Activated CD4-positive, alpha-beta T cell treated with anti-CD3 and anti-CD28 coated beads for 1 hour (primary cell): ENCODE results near the gene OR8S1.
"Not testable (repeated sequence)": the region's sequence is repeated elsewhere in the genome, so short reads cannot be mapped to it uniquely, and the experiment has no call there.

ENCODE experiments used
- DNase-seq: peaks from one replicate; pipeline ENCODE4 v3.0.0-alpha.2; 2020

The OR8S1 gene

DNA sequence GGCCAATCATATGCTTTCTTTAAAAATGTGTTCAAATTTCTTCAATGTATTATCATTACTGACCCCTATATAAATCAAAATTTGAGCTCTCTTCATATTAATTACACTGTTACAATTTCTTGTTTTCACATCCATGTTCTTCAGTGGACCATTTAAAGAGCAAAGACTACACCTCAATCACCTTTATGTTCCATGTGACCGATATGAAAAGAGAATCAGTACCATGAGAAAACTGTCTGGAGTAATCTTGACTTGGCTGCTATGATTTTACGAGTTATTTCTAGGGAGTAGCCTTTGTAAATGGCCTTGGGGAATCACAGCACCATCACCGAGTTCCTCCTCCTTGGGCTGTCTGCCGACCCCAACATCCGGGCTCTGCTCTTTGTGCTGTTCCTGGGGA, at the start of gene OR8S1:
Gene OR8S1, plus strand, starts transcription at position 301 of the 400 bp plus-strand sequence. Its CDS starts 0 bp downstream, at position 301.
- DNase-seq: no peak

- DNase-seq: no peak
These were observed 43.2 kb upstream of the OR8S1 start, which contains the start of gene C12orf54 for GRCh38 chr12:48482198-48482597. Gene C12orf54 (plus strand): TSS chr12:48482498. CDS start chr12:48483297, 799 bp downstream.

DNA sequence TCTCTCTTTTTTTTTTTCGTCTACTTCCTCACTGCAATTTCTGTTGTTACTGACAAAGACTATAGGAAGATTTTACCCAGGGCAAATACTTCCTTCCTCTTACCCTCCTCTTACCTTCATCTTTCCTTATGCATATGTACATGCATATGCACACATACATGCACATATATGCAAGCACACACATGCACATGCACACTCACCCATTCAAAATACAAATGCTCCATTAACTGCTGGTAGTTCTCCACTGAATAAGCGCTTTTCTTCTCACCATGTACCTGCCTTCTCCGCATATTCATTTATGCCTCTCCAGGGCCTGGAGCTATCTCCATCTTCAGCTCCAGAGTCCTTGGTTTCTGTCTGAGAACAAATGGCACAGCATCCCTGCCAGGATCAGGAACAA, 42.5 kb upstream of the OR8S1 start:
- no peak for DNase-seq

DNA sequence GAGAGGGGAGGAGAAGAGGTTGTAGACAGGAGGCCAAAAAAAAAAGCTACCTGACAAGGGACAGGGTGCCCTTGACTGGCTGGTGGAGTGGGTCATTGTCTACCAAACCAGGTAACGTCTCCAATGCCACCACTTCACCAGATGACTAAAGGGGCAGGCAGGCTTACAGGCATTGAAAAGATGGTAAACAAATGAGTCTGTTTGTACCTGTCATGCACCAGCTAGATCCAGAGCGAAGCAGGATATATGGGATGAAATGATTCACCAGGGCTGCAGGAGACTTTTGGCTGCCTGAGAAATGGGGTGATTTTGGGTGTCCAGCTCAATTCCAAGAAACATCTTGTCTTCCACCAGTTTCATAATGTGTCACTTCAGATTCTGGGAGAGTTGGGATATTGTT, 39.2 kb upstream of the OR8S1 start:
- no peak for DNase-seq

DNA sequence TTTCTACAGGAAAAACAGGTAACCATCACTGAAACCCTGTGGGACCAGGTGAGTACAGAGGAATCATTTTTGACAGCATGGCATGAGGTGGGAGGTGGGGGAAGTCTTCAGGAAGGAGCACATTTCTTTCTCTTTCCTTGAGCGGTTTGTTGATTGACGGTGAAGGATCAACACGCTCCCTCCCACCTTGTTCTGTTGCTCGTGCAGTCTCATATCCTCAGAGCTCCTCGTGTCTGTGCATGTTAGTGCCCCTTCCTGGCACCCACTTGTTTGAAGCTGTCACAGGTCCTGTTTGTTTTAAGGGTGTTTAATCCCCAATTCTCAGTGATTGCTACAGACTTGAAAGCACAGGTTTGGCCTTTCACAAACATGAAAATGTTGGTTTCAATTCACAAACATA, 38.8 kb upstream of the OR8S1 start:
- no peak for DNase-seq

- no peak for DNase-seq
These were observed 36.4 kb upstream of the OR8S1 start for GRCh38 chr12:48489012-48489411.

- not testable (repeated sequence) for DNase-seq
These were observed 36.0 kb upstream of the OR8S1 start for GRCh38 chr12:48489456-48489855.

GRCh38 chr12:48500281-48500680, 25.2 kb upstream of the OR8S1 start:
- DNase-seq: not testable (repeated sequence)

GRCh38 chr12:48506836-48507235, 18.6 kb upstream of the OR8S1 start:
- not testable (repeated sequence) for DNase-seq

DNA sequence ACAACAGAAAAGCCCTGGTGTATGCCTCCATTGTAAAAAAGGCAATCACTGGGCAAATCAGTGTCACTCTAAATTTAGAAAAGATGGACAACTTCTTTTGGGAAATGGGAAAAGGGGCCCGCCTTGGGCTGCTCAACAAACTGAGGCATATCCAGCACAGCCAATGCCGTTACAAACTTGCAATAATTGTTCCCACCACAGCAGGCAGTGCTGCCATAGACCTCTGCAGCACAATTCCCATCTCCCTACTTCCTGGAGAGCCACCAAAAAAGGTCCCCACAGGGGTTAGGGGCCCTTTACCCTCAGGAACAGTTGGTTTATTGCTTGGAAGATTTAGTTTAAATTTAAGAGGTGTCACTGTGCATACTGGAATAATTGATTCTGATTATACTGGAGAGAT, 16.4 kb upstream of the OR8S1 start:
- DNase-seq: no peak

- no peak for DNase-seq
These were observed 15.3 kb upstream of the OR8S1 start for GRCh38 chr12:48510111-48510510.

- DNase-seq: no peak
These were observed 12.6 kb upstream of the OR8S1 start for GRCh38 chr12:48512855-48513254.

- no peak for DNase-seq
These were observed 10.7 kb upstream of the OR8S1 start for GRCh38 chr12:48514728-48515127.

GRCh38 chr12:48520381-48520780, 5.1 kb upstream of the OR8S1 start:
- not testable (repeated sequence) for DNase-seq

- no peak for DNase-seq
These were observed 2.6 kb downstream of the OR8S1 start for GRCh38 chr12:48527891-48528670.

- DNase-seq: no peak
These were observed 7.2 kb downstream of the OR8S1 start for GRCh38 chr12:48532601-48533000.

DNA sequence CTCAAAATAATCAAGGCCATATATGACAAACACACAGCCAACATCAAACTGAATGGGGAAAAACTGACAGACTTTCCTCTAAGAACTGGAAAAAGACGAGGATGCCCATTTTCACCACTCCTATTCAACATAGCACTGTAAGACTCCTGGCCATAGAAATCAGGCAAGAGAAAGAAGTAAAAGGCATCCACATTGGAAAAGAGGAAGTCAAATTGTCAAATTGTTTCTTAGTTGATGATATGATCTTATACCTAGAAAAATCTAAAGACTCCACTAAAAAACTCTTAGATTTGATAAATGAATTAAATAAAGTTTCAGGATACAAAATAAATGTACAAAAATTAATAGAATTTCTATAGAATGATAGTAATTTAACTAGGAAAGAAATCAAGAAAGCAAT, 11.2 kb downstream of the OR8S1 start:
- DNase-seq: no peak

GRCh38 chr12:48542300-48542928, 17.0 kb downstream of the OR8S1 start:
- DNase-seq: no peak

DNA sequence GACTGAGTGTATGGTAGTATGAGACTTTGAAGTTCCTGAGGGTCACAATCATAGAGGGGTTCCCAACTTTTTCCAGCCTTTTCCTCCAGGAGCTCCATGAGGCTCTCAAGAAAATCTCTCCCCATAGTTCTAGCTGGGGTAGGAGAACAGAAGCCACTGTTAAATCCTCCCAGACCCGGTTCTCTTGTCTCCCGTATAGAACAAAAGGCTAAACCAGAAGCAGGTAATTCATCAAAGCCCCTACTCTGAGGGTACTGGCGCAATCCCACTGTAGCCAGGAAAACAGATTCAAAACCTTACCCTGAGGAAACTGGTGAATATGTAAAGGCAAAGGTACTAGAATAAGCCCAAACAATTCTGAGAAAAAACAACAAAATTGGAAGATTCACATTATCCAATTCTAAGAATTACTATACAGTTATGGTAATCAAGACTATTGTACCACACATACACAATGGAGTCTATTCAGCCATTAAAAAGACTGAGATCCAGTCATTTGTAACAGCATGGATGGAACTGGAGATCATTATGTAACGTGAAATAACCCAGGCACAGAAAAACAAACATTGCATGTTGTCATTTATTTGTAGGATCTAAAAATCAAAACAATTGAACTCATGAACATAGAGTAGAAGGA, 20.5 kb downstream of the OR8S1 start:
- DNase-seq: no peak

DNA sequence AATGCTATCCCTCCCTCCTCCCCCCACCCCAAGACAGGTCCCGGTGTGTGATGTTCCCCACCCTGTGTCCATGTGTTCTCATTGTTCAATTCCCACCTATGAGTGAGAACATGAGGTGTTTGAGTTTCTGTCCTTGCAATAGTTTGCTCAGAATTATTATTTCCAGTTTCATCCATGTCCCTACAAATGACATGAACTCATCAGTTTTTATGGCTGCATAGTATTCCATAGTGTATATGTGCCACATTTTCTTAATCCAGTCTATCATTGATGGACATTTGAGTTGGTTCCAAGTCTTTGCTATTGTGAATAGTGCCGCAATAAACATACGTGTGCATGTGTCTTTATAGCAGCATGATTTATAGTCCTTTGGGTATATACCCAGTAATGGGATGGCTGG, 21.6 kb downstream of the OR8S1 start:
- DNase-seq: not testable (repeated sequence)

GRCh38 chr12:48551636-48552035, 26.2 kb downstream of the OR8S1 start:
- not testable (repeated sequence) for DNase-seq

DNA sequence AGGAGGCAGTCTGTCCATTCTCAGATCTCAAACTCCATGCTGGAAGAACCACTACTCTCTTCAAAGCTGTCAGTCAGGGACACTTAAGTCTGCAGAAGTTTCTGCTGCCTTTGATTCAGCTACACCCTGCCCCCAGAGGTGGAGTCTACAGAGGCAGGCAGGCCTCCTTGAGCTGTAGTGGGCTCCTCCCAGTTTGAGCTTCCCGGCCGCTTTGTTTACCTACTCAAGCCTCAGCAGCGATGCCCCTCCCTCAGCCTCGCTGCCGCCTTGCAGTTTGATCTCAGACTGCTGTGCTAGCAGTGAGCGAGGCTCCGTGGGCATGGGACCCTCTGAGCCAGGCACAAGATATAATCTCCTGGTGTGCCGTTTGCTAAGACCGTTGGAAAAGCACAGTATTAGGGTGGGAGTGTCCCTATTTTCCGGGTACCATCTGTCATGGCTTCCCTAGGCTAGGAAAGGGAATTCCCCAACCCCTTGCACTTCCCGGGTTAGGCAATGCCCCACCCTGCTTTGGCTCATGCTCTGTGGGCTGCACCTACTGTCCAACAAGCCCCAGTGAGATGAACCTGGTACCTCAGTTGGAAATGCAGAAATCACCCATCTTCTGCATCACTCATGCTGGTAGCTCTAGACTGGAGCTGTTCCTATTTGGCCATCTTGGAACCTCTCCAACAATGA, 28.4 kb downstream of the OR8S1 start:
- not testable (repeated sequence) for DNase-seq

DNA sequence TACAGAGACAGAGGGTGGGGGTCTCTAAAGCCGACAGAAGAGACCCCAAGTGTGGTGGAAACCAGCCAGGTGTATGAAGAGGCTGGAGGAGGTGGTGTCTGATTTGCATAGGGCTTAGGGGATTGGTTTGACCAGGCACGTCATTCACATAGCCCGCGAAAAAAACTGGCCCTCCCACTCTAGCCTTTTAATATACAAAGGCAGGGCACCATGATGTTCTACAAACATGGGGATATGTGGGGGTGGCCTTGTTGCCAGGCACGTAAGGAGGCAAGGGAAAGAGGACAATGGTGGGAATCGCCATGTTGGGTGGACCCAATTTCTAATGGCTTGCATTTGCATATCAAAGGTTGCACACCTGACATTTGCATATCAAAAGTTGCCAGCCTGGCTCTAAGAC, 31.2 kb downstream of the OR8S1 start:
- no peak for DNase-seq
